GM12872 (cell line): ENCODE measurements around the gene INPP4A.

Experiments used
- CTCF ChIP-seq: IDR thresholded peaks from 3 replicates; pipeline ENCODE4 v1.5.1; 2011; ENCODE audit warnings: low read depth, mild to moderate bottlenecking, low read length, moderate library complexity; ENCODE audit not compliant: insufficient read depth

INPP4A gene

GRCh38 chr2:98501223-98501622 lies 56.6 kb downstream of the INPP4A start:
- TF ChIP-seq CTCF, result no peak

GRCh38 chr2:98501876-98502275 lies 57.2 kb downstream of the INPP4A start:
- no peak for TF ChIP-seq CTCF

GRCh38 chr2:98502556-98503335 lies 58.1 kb downstream of the INPP4A start:
- TF ChIP-seq CTCF, result no peak

GRCh38 chr2:98503481-98504105 lies 58.9 kb downstream of the INPP4A start:
- no peak for TF ChIP-seq CTCF

- TF ChIP-seq CTCF, result no peak
These were observed 59.9 kb downstream of the INPP4A start for GRCh38 chr2:98504381-98505109.

GRCh38 chr2:98505311-98505808 lies 60.7 kb downstream of the INPP4A start:
- no peak for TF ChIP-seq CTCF

GRCh38 chr2:98505971-98506664 lies 61.5 kb downstream of the INPP4A start:
- TF ChIP-seq CTCF, result no peak
